ENCODE data around the gene RAB31. TPM values are rescaled to one million over a fixed set of nuclear protein-coding genes. Genes with fewer than 3 reads are reported as not detected.

The RAB31 gene
- total RNA-seq, 3 donors from 2014 or later, result 0.40 to 1.8 (median 1.2) TPM

GRCh38 chr18:9779630-9780029, 71.5 kb downstream of the RAB31 start:
- no peak for ATAC-seq
- no peaks in the 10 kb centered on the region for H3K9me3 Mint-ChIP-seq
- peaks cover 7% of the 10 kb centered on the region for H3K27me3 Mint-ChIP-seq (ENCODE audit: low read depth)
- H3K4me1 Mint-ChIP-seq (ENCODE audit: low read depth), result no peaks in the 10 kb centered on the region
- no peaks in the 10 kb centered on the region for H3K36me3 Mint-ChIP-seq (ENCODE audit: insufficient read depth)
- DNase-seq, result no peak
- H3K4me3 Mint-ChIP-seq, result no peak overlapping the region

DNA sequence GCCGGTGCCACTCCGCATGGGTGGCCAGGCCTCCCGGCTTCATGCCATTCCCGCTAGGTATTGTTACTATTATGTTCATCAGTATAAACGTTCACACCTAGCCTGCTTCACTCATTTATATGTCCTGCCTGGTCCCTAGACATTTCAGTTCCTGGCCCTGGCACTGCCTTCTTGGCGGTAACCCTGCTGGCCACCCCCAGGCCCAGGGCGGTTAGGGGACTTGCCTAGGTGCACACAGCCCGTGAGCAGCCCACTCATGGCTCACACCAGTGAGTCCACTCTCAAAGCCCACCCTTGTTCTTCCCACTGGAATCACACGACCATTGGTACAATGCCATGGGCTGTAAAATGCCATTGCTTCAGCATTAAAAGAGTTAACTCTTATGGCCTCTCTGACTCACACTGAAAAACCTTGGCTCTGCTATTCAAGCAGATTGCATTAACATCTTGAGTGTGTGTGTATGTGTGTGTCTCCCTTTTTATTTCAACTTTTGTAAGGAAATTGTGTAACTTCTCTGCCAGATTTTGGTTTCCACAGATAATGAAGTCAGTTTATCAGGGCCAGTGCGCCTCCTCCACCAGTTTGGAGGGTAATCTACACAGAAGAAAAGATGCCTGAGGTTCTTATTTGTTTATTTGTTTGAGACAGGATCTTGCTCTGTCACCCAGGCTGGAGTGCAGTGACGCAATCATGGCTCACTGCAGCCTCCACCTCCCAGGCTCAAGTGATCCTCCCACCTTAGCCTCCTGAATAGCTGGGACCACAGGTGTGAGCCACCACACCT, 74.2 kb downstream of the RAB31 start:
- Mint-ChIP-seq H3K4me3 (no peak overlapping the region), H3K9me3 (no peaks in the 10 kb centered on the region), H3K4me1 (ENCODE audit: low read depth) (no peaks in the 10 kb centered on the region), H3K27me3 (ENCODE audit: low read depth) (peaks cover 3% of the 10 kb centered on the region), H3K36me3 (ENCODE audit: insufficient read depth) (no peaks in the 10 kb centered on the region)
- no peak for DNase-seq
- no peak for ATAC-seq

DNA sequence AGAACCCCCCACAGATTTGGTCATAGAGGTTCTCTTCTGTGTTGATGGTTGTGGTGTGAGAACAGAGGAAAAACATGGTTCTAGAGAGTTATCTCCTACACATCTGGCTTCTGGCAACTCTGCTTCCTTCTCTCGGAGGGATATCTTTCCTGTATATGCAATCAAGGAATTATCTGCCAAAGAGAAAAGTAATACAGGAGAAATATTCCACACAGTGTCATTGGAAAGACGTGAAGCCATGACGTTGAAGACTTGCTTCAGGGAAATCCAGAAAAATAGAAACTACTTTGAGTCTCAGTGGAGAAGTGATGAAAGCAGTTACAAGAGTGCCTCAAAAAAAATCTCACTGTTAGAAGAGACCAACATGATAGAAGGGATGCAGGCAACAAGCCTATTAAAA, 78.5 kb downstream of the RAB31 start:
- DNase-seq (no peak), ATAC-seq (no peak)
- H3K36me3 Mint-ChIP-seq (ENCODE audit: insufficient read depth), result no peaks in the 10 kb centered on the region
- no peaks in the 10 kb centered on the region for H3K4me1 Mint-ChIP-seq (ENCODE audit: low read depth)
- H3K27me3 Mint-ChIP-seq (ENCODE audit: low read depth), result peaks cover 4% of the 10 kb centered on the region
- no peak overlapping the region for H3K4me3 Mint-ChIP-seq
- peaks cover 12% of the 10 kb centered on the region for H3K9me3 Mint-ChIP-seq

DNA sequence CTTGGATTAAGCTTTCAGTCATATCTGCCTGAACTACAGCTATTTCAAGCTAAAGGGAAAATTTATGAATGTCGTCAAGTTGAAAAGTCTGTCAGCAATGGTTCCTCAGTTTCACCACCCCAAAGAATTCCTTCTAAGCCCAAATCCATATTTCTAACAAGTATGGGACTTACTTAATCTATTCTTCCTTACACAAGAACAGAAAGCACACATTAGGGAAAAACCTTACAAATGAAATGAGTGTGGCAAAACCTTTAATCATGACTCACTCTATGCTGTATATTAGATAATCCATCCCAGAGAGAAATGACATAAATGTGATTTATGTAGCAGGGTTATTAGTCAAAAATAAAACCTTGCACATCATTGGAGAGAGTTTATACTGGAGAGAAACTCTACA, 78.9 kb downstream of the RAB31 start:
- H3K9me3 Mint-ChIP-seq, result peaks cover 12% of the 10 kb centered on the region
- DNase-seq (no peak), ATAC-seq (no peak)
- H3K27me3 Mint-ChIP-seq (ENCODE audit: low read depth), result peaks cover 4% of the 10 kb centered on the region
- H3K36me3 Mint-ChIP-seq (ENCODE audit: insufficient read depth), result no peaks in the 10 kb centered on the region
- no peak overlapping the region for H3K4me3 Mint-ChIP-seq
- H3K4me1 Mint-ChIP-seq (ENCODE audit: low read depth), result no peaks in the 10 kb centered on the region

DNA sequence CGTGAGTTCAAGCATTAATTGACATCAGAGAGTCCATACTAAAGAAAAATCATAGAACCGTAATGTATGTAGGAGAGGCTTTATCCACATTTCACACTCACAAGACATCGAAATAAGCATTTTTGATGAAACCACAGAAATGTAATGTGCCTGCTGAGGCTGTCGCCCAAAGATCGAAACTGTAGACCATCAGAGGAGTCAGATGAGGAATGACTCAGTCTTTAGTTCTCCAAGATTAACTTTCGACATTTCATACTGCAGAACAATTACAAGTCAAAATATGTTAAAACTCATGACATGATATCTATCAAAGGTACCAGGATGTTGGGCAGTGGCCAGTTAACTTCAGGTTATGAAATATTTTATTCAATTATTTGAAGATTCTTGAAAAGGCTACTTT, 79.6 kb downstream of the RAB31 start:
- H3K36me3 Mint-ChIP-seq (ENCODE audit: insufficient read depth), result no peaks in the 10 kb centered on the region
- ATAC-seq (no peak), DNase-seq (no peak)
- H3K27me3 Mint-ChIP-seq (ENCODE audit: low read depth), result peaks cover 4% of the 10 kb centered on the region
- no peaks in the 10 kb centered on the region for H3K4me1 Mint-ChIP-seq (ENCODE audit: low read depth)
- peaks cover 12% of the 10 kb centered on the region for H3K9me3 Mint-ChIP-seq
- H3K4me3 Mint-ChIP-seq, result no peak overlapping the region

DNA sequence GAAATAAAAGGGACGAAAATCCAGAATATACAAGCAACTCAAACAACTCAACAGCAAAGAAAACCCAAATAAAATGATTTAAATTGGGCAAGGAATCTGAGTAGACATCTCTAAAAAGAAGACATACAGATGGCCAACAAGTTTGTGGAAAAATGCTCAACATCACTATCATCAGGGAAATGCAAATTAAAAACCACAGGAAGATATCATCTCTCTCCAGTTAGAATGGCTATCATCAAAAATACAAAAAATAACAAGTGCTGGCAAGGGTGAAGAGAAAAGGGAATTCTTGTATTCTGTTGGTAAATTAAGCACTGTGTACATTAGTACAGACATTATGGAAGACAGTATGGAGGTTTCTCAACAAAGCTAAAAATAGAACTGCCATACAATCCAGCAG, 80.0 kb downstream of the RAB31 start:
- no peak for DNase-seq
- no peak for ATAC-seq
- peaks cover 4% of the 10 kb centered on the region for H3K27me3 Mint-ChIP-seq (ENCODE audit: low read depth)
- H3K4me1 Mint-ChIP-seq (ENCODE audit: low read depth), result no peaks in the 10 kb centered on the region
- no peaks in the 10 kb centered on the region for H3K36me3 Mint-ChIP-seq (ENCODE audit: insufficient read depth)
- no peak overlapping the region for H3K4me3 Mint-ChIP-seq
- peaks cover 12% of the 10 kb centered on the region for H3K9me3 Mint-ChIP-seq

DNA sequence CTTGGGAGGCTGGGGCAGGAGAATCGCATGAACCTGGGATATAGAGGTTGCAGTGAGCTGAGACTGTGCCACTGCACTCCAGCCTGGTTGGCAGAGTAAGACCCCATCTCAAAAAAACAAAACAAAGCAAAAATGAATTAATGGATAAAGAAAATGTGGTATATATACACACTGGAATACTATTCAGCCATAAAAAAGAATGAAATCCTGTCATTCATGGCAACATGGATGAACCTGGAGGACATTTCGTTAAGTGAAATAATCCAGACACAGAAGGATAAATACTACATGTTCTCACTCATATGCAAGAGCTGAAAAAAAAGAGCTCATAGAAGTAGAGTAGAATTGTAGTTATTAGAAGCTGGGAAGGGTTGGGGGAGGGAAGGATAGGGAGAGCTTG, 80.8 kb downstream of the RAB31 start:
- no peaks in the 10 kb centered on the region for H3K36me3 Mint-ChIP-seq (ENCODE audit: insufficient read depth)
- no peak overlapping the region for H3K4me3 Mint-ChIP-seq
- peaks cover 4% of the 10 kb centered on the region for H3K27me3 Mint-ChIP-seq (ENCODE audit: low read depth)
- DNase-seq (no peak), ATAC-seq (no peak)
- peaks cover 12% of the 10 kb centered on the region for H3K9me3 Mint-ChIP-seq
- no peaks in the 10 kb centered on the region for H3K4me1 Mint-ChIP-seq (ENCODE audit: low read depth)

GRCh38 chr18:9790261-9790660, 82.2 kb downstream of the RAB31 start:
- Mint-ChIP-seq H3K4me1 (ENCODE audit: low read depth) (no peaks in the 10 kb centered on the region), H3K9me3 (peaks cover 12% of the 10 kb centered on the region), H3K27me3 (ENCODE audit: low read depth) (peaks cover 8% of the 10 kb centered on the region), H3K36me3 (ENCODE audit: insufficient read depth) (no peaks in the 10 kb centered on the region), H3K4me3 (no peak overlapping the region)
- no peak for ATAC-seq
- DNase-seq, result no peak

DNA sequence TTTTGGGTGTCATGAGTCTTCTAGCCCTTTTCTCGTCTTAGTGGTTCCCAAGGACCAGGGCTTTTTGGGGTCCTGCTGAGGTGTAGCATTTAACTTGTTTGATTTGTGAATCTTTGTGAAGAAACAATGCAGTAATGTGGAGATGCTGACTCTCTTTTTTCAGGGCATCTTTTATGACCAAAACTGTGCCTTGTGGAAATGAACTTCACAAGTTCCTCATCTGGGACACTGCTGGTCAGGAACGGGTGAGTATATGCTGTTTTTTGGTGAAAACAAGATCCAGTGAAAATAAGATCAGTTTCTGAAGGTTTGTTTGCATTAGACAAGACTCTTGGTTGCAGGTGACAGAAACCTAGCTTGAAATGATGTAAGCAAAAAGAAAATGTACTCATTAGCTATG, 83.9 kb downstream of the RAB31 start:
- ATAC-seq (no peak), DNase-seq (no peak)
- Mint-ChIP-seq H3K4me3 (no peak overlapping the region), H3K27me3 (ENCODE audit: low read depth) (peaks cover 10% of the 10 kb centered on the region), H3K9me3 (peaks cover 12% of the 10 kb centered on the region), H3K4me1 (ENCODE audit: low read depth) (no peaks in the 10 kb centered on the region), H3K36me3 (ENCODE audit: insufficient read depth) (no peaks in the 10 kb centered on the region)

DNA sequence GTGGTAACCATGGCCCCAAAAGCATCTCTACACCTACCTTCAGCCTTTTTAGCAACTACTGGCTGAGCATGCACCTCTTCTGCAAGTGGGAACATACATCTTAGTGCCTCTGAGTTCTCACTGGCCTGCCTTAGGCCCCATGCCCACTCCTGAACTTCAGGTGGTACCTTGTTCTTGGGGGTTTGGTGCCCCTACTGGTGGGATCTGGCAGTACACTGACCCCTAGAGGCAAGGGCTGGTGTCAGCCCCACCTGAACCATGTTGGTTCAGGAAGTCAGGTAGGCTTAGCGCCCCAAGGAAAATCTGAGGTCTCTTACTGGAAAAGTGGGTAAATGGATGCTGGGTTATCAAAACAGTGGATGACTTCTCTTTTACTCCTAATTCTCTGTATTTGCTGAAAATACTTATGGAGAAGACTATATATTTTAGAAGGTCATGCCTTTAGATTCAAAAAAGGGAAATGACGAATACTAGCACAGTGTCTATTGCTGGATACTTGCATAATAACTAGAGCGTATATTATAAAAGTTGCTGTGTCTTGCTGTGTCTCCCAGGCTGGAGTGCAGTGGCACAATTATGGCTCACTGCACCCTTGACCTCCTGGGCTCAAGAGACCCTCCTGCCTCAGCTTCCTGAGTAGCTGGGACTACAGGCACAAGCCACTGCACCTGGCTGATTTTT, 84.6 kb downstream of the RAB31 start:
- DNase-seq (no peak), ATAC-seq (no peak)
- peaks cover 10% of the 10 kb centered on the region for H3K27me3 Mint-ChIP-seq (ENCODE audit: low read depth)
- H3K4me3 Mint-ChIP-seq, result no peak overlapping the region
- no peaks in the 10 kb centered on the region for H3K36me3 Mint-ChIP-seq (ENCODE audit: insufficient read depth)
- peaks cover 8% of the 10 kb centered on the region for H3K9me3 Mint-ChIP-seq
- H3K4me1 Mint-ChIP-seq (ENCODE audit: low read depth), result no peaks in the 10 kb centered on the region

DNA sequence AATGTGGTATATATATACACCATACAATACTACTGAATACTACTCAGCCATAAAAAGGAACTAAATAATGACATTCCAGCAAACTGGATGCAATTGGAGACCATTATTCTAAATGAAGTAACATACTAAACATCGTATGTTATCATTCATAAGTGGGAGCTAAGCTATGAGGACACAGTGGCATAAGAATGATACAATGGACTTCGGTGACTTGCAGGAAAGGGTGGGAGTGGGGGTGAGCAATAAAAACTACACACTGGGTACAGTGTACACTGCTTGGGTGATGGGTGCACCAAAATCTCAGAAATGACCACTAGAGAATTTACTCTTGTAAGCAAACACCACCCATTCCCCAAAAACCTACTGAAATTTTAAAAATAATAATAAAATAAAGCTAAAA, 87.9 kb downstream of the RAB31 start:
- Mint-ChIP-seq H3K27me3 (ENCODE audit: low read depth) (peaks cover 8% of the 10 kb centered on the region), H3K4me3 (no peak overlapping the region), H3K9me3 (no peaks in the 10 kb centered on the region), H3K36me3 (ENCODE audit: insufficient read depth) (no peaks in the 10 kb centered on the region), H3K4me1 (ENCODE audit: low read depth) (no peaks in the 10 kb centered on the region)
- no peak for DNase-seq
- no peak for ATAC-seq

DNA sequence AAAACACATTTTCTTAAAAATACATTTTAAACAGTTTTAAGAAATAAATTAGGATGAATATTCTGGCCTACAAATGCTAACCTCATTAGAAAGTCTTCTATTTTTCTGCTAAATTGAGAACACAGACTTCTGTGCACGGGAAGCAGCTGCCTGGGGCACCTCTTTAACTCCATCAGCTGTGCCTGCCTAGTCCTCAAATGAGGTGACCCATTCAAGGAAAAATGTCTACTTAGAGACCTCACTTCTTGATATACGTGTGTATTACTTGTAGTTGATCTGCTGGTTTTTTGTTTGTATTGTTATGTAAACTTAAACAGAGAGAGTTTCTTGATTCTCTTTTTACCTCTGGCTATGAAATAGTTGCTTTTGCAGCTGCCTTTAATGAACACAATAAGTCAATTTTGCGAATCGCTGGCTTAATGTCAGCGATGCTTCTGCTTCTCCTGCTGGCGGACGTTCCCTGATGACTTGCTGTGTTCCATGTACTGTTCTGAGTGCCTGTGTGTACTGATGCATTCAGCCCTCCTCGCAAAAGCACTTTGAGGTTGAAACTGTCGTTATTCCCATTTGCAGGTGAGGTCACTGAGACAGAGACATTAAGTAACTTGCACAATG, 88.9 kb downstream of the RAB31 start:
- Mint-ChIP-seq H3K36me3 (ENCODE audit: insufficient read depth) (no peaks in the 10 kb centered on the region), H3K4me1 (ENCODE audit: low read depth) (no peaks in the 10 kb centered on the region), H3K27me3 (ENCODE audit: low read depth) (peaks cover 12% of the 10 kb centered on the region), H3K4me3 (no peak overlapping the region), H3K9me3 (no peaks in the 10 kb centered on the region)
- ATAC-seq (no peak), DNase-seq (no peak)

DNA sequence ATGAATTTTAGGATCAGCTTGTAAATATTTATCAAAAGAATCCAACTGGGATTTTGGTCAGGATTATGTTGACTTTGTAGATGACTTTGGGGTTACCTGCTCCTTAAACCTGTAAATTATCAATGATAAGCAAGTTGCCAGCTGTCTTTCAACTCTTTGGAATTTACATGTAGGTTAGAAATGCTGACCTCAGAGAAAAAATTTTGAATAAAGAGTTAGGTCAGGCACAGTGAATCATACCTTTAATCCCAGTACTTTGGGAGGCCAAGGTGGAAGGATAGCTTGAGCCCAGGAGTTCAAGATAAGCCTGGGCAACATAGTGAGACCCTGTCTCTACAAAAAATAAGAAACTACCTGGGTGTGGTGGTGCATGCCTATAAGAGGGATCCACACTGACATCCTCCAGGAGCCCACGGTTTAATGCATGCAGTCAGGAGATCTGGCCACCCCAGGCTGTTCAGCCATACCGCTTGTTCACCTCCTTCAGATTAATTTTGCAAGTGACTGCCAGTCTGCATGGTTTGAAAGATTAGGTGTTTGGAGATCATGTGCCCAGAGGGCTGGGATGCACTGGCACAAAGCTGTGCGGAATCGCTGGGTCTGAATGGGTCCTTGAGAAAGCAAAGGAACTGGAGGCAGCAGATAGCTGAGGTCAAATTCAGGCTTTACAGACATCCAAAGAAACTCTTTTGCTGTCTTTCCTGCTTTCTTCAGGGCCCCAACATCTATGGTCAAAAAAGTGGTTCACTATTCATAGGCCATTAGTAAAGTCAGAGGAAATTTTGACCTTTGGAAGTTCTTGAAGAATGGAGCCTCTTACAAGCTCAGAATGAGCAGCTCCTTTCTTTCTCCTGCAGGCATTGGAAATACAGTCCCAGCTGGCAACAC, 94.3 kb downstream of the RAB31 start:
- Mint-ChIP-seq H3K9me3 (no peaks in the 10 kb centered on the region), H3K4me1 (ENCODE audit: low read depth) (no peaks in the 10 kb centered on the region), H3K27me3 (ENCODE audit: low read depth) (peaks cover 11% of the 10 kb centered on the region), H3K36me3 (ENCODE audit: insufficient read depth) (no peaks in the 10 kb centered on the region), H3K4me3 (no peak overlapping the region)
- no peak for ATAC-seq
- no peak for DNase-seq

DNA sequence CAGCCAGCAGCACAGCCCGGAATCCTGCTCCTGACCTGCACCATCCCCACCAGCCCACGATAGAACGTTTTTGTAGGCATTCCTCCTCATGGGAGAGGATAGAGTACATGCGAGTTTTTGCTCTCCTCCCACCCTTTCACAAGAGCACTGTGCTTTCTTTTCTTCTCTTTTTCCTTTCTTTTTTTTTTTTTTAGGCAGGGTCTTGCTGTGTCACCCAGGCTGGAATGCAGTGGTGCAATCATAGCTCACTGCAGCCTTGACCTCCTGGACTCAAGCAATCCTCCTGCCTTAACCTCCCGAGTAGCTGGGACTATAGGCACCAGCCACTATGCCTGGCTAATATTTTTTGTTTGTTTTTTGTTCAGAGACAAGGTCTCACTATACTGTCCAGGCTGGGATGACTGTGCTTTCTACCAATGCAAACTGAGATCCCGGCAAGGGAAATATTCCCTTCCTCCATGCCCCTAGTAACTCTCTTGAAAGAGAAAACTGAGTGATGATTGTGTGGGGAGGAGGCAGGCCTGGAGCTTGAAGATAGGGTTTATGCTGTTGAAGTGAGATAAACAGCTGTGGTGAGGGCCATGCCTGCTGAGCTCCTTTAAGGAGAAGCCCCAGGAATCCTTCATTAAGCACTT, 95.1 kb downstream of the RAB31 start:
- Mint-ChIP-seq H3K4me1 (ENCODE audit: low read depth) (no peaks in the 10 kb centered on the region), H3K36me3 (ENCODE audit: insufficient read depth) (no peaks in the 10 kb centered on the region), H3K9me3 (no peaks in the 10 kb centered on the region), H3K4me3 (no peak overlapping the region), H3K27me3 (ENCODE audit: low read depth) (peaks cover 11% of the 10 kb centered on the region)
- DNase-seq (no peak), ATAC-seq (no peak)

Data from activated T-cell treated with anti-CD3 and anti-CD28 coated beads, Interleukin-2, amount 50 U/mL, for 4 hours (primary cell).